Thyroid gland (tissue), 4 donors: ENCODE measurements around the gene TP63. TPM values are rescaled to one million over a fixed set of nuclear protein-coding genes. Genes with fewer than 3 reads are reported as not detected.

ENCODE experiments used
- DNase-seq, 2 donors: peaks; one replicate each; pipeline ENCODE4 v3.0.0-alpha.2; 2019
- H3K27ac ChIP-seq, 3 donors: fragments of 200-600 bp; sonication (generic); 1 replicate in 2 of 3; 2 replicates in 1 of 3; pipeline ENCODE4 v1.5.1; 2016 to 2019; ENCODE audit warnings: mild to moderate bottlenecking in 1 of 3, moderate library complexity in 1 of 3
- H3K27me3 ChIP-seq: fragments of 200-600 bp; sonication (generic); one replicate; pipeline ENCODE4 v1.5.1; 2019
- H3K36me3 ChIP-seq, 2 donors: fragments of 200-600 bp; sonication (generic); one replicate each; pipeline ENCODE4 v1.5.1; 2016 to 2019
- H3K4me1 ChIP-seq, 2 donors: fragments of 200-600 bp; sonication (generic); one replicate each; pipeline ENCODE4 v1.5.1; 2017 to 2019
- H3K4me3 ChIP-seq, 3 donors: fragments of 200-600 bp; sonication (generic); replicated peaks in 1 of 3; 1 replicate in 2 of 3; 2 replicates in 1 of 3; pipeline ENCODE4 v1.5.1; 2016; ENCODE audit warnings: mild to moderate bottlenecking in 1 of 3
- H3K9me3 ChIP-seq: fragments of 200-600 bp; sonication (generic); one replicate; pipeline ENCODE4 v1.5.1; 2017
- CTCF ChIP-seq, 6 experiments: fragments of 200-600 bp in 3 of 6; fragments of 450-650 bp in 3 of 6; sonication (generic) in 3 of 6; IDR thresholded peaks; one replicate each; pipeline ENCODE4 v1.5.1; 2016 to 2019; ENCODE audit warnings: antibody characterized with exemption in 6 of 6, mild to moderate bottlenecking in 2 of 6, inconsistent platforms in 1 of 6, moderate library complexity in 1 of 6
- POLR2A ChIP-seq, 2 donors: fragments of 450-650 bp; IDR thresholded peaks; one replicate each; pipeline ENCODE4 v1.6.1; 2017; ENCODE audit warnings: antibody characterized with exemption in 2 of 2, mild to moderate bottlenecking in 2 of 2, moderate library complexity in 1 of 2
- WGBS, 2 donors: methylation state at CpG; one replicate each; pipeline ENCODE4 v1.1.5; 2017; 5-methylcytosine and 5-hydroxymethylcytosine counted together
- intact Hi-C: fragments of 100-400 bp; cut with DNase I; formaldehyde crosslinking; loops from one replicate; pipeline ENCODE4 v1.15.1; 2023
- total RNA-seq, 4 donors: library from RNA; depleted of rRNA; stranded (reverse); fragments of >200 nt; gene quantifications; one replicate each; pipeline ENCODE4 v1.2.3, GENCODE V29; 2016

TP63 gene
- total RNA-seq, 4 donors from 2014 or later = 1.2 to 1.3 TPM; not detected in 2

GRCh38 chr3:189830401-189830800 is 199.2 kb downstream of the TP63 start:
- Histone ChIP-seq H3K27me3 (no peaks in the 10 kb centered on the region), H3K4me3 (no peak overlapping the region), H3K36me3 (no peaks in the 10 kb centered on the region), H3K4me1 (no peaks in the 10 kb centered on the region), H3K27ac (no peak overlapping the region), H3K9me3 (no peaks in the 10 kb centered on the region)
- intact Hi-C loops = no loop called here
- 93 to 95% methylated on average over 2 of the region's 2 CpGs for WGBS, 2 donors
- TF ChIP-seq CTCF (IDR thresholded peaks at IDR 0.05) = no peak
- no peak for TF ChIP-seq POLR2A (IDR thresholded peaks at IDR 0.05)
- no peak for DNase-seq

- no peaks in the 10 kb centered on the region for H3K9me3 ChIP-seq
- no peaks in the 10 kb centered on the region for H3K4me1 ChIP-seq
- intact Hi-C loops = no loop called here
- DNase-seq = no peak
- H3K27ac ChIP-seq = no peak overlapping the region
- no peaks in the 10 kb centered on the region for H3K27me3 ChIP-seq
- TF ChIP-seq POLR2A (IDR thresholded peaks at IDR 0.05) (no peak), CTCF (IDR thresholded peaks at IDR 0.05) (no peak)
- no peak overlapping the region for H3K4me3 ChIP-seq
- 77% methylated on average over 2 of the region's 2 CpGs for WGBS, 2 donors
- no peaks in the 10 kb centered on the region for H3K36me3 ChIP-seq
Measured at GRCh38 chr3:189833266-189833665, 202.1 kb downstream of the TP63 start.

- 85 to 88% methylated on average over 8 of the region's 8 CpGs for WGBS, 2 donors
- DNase-seq = no peak
- intact Hi-C loops = no loop called here
- Histone ChIP-seq H3K27me3 (no peaks in the 10 kb centered on the region), H3K4me3 (no peak overlapping the region), H3K27ac (no peak overlapping the region), H3K4me1 (no peaks in the 10 kb centered on the region), H3K36me3 (no peaks in the 10 kb centered on the region), H3K9me3 (no peaks in the 10 kb centered on the region)
- TF ChIP-seq CTCF (IDR thresholded peaks at IDR 0.05) (no peak), POLR2A (IDR thresholded peaks at IDR 0.05) (no peak)
Measured at GRCh38 chr3:189833996-189834395, 202.8 kb downstream of the TP63 start.

GRCh38 chr3:189834462-189834861 is 203.3 kb downstream of the TP63 start:
- H3K4me1 ChIP-seq = no peaks in the 10 kb centered on the region
- no peaks in the 10 kb centered on the region for H3K36me3 ChIP-seq
- no peak overlapping the region for H3K4me3 ChIP-seq
- TF ChIP-seq POLR2A (IDR thresholded peaks at IDR 0.05) = no peak
- TF ChIP-seq CTCF (IDR thresholded peaks at IDR 0.05) = no peak
- intact Hi-C loops = no loop called here
- H3K9me3 ChIP-seq = no peaks in the 10 kb centered on the region
- H3K27me3 ChIP-seq = no peaks in the 10 kb centered on the region
- DNase-seq = no peak
- WGBS, 2 donors = 90 to 92% methylated on average over 5 of the region's 5 CpGs
- H3K27ac ChIP-seq = no peak overlapping the region

GRCh38 chr3:189836795-189837194 is 205.6 kb downstream of the TP63 start:
- Histone ChIP-seq H3K4me3 (no peak overlapping the region), H3K36me3 (no peaks in the 10 kb centered on the region), H3K9me3 (no peaks in the 10 kb centered on the region), H3K27ac (no peak overlapping the region), H3K4me1 (no peaks in the 10 kb centered on the region), H3K27me3 (no peaks in the 10 kb centered on the region)
- 69 to 83% methylated on average over 5 of the region's 5 CpGs for WGBS, 2 donors
- intact Hi-C loops = no loop called here
- DNase-seq = no peak
- no peak for TF ChIP-seq CTCF (IDR thresholded peaks at IDR 0.05)
- TF ChIP-seq POLR2A (IDR thresholded peaks at IDR 0.05) = no peak
